Stimulated activated memory B cell treated with anti-CD40 and anti-IgM and Interleukin-4, amounts not matched to agents 10 μg/mL and 1 μg/mL and 100 μg/mL, for 72 hours (primary cell): Measurements from ENCODE around the gene F8A2.
"Not testable (repeated sequence)": the region's sequence is repeated elsewhere in the genome, so short reads cannot be mapped to it uniquely, and the experiment has no call there.

ENCODE experiments used
- ATAC-seq: fragments of 150-1000 bp; cut with Tn5 transposase; 2 replicates; pipeline ENCODE4 v1.10.0; 2021
- H3K27ac Mint-ChIP-seq: one replicate; pipeline ENCODE4 v1.8.0; 2022; ENCODE audit warnings: mild to moderate bottlenecking, mixed read lengths
- H3K27me3 Mint-ChIP-seq: one replicate; pipeline ENCODE4 v1.8.0; 2022; ENCODE audit warnings: mixed read lengths
- H3K36me3 Mint-ChIP-seq: one replicate; pipeline ENCODE4 v1.8.0; 2022; ENCODE audit warnings: mixed read lengths
- H3K4me1 Mint-ChIP-seq: one replicate; pipeline ENCODE4 v1.8.0; 2022; ENCODE audit warnings: mixed read lengths
- H3K4me3 Mint-ChIP-seq: one replicate; pipeline ENCODE4 v1.8.0; 2022; ENCODE audit warnings: mild to moderate bottlenecking, moderate library complexity, mixed read lengths
- H3K9me3 Mint-ChIP-seq: one replicate; pipeline ENCODE4 v1.8.0; 2022; ENCODE audit warnings: mixed read lengths

F8A2 gene

DNA sequence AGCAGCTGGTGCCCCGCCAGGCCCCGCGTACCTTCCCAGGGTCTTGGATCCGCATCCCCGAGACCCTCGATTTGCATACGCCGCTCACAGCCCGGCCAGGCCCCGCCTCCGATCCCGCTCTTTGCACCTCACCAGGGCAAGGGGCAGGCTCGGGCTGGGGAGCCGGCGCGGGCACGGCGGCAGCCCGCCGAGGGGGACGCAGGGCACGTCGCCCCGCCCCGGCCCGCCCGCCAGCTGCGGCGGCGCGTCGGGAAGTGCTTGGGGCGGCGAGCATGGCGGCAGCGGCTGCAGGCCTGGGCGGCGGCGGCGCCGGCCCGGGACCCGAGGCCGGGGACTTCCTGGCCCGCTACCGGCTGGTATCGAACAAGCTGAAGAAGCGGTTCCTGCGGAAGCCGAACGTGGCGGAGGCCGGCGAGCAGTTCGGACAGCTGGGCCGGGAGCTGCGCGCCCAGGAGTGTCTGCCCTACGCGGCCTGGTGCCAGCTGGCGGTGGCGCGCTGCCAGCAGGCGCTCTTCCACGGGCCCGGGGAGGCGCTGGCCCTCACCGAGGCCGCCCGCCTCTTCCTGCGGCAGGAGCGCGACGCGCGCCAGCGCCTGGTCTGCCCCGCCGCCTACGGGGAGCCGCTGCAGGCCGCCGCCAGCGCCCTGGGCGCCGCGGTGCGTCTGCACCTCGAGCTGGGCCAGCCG, at the start of gene F8A2:
F8A2 (plus strand) TSS at position 253 of the 686 bp plus-strand sequence; CDS start at position 273, 20 bp downstream.
- H3K9me3 Mint-ChIP-seq, H3K36me3 Mint-ChIP-seq, H3K27me3 Mint-ChIP-seq, H3K4me3 Mint-ChIP-seq, H3K4me1 Mint-ChIP-seq, H3K27ac Mint-ChIP-seq: not testable (repeated sequence)
- ATAC-seq = peak; percentile 94

DNA sequence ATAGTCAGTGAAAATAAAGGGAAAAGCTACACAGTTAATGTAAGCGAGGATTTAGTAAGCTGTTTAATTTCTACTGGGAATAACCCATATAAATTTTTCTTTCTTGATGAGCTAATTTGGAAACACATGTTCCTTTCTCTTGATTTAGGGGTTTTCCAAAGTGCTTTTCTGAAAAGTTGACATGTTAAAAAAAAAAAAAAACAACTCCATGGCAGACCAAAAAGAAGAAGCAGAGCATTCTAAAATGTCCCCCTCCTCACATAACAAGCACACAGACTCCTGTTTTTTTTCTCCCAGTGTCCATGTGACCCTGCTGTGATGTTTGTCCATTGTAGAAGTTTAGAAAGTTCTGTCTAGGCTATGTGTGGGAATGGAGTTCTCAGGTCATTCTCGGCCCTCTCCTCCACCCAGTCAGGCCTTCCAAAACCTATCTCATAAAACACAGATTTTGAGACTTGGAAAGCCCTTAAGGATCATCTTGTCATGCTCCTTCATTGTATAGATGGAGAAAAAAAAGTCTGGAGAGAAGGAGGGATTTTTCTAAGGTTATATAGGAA, 48.3 kb upstream of the F8A2 start:
- ATAC-seq = no peak
- H3K27me3 Mint-ChIP-seq = no peaks in the 10 kb centered on the region
- no peak overlapping the region for H3K27ac Mint-ChIP-seq
- H3K4me3 Mint-ChIP-seq = no peak overlapping the region
- H3K9me3 Mint-ChIP-seq = no peaks in the 10 kb centered on the region
- no peaks in the 10 kb centered on the region for H3K36me3 Mint-ChIP-seq
- H3K4me1 Mint-ChIP-seq = no peaks in the 10 kb centered on the region

DNA sequence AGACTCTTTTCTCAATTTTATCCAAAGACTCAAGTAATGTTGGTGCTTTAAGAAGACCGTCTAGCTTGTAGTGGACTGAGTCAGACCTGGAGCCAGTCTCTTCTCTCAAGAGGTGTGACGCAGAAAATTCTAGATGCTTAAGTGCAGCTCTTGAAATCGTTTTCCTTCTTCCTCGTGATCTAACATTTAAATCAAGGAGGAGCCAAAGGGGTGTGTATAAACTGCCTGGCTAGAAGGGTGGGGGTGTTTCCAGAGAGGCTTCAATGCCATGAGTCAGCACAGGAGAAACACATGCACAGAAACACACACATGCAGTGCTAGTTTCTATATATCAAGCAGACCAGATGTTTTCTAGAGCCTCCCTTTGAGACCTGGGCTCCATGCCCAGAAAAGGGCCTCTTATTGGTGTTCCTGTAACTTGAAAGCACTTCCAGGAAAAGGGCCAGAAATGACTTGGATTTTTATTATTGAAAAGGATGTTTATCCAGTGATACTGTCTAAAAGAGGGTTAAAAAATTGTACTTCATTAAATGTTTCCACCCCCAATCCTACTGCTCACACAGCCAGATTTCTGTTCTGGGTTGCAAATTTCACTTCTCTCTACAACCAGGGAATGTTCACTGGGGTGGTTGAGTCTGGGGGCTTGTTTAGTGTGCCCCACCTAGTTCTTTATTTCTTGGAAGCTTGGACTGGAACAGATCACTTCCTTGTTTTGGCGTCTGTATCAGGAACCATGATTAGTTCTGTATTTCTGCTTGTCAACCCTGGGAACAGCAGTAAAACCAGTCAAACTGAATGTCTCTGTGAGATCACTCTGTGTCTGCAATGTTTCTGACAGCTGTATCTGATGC, 47.2 kb upstream of the F8A2 start, which contains the start of gene CLIC2:
CLIC2 (minus strand) TSS at position 129 of the 851 bp plus-strand sequence. CDS start 187 bp downstream, outside the sequence.
- Mint-ChIP-seq H3K36me3 (no peaks in the 10 kb centered on the region), H3K4me3 (no peak within 1 kb of the TSS), H3K4me1 (no peaks in the 10 kb centered on the region), H3K27me3 (no peaks in the 10 kb centered on the region), H3K27ac (no peak within 1 kb of the TSS), H3K9me3 (no peaks in the 10 kb centered on the region)
- ATAC-seq = no peak

DNA sequence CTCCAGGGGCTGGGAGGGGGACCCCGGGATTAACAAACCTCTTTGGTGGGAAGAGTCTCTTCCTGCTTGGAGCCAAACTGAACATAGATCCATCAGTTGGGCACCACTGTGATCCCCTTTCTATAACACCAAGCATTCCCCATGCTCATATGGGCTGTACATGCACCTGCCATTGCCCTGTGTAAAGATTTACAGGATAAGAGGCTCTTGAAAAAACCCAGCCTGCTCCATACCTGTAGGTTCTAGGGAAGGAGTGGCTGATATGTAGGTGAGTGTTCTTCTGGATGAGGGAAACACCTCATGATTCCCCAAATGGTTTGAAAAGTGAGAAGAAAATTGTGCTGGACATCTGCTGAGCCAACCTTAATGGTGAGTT, 46.6 kb upstream of the F8A2 start:
- not testable (repeated sequence) for H3K4me1 Mint-ChIP-seq, H3K9me3 Mint-ChIP-seq, H3K36me3 Mint-ChIP-seq, H3K27me3 Mint-ChIP-seq, H3K4me3 Mint-ChIP-seq, ATAC-seq, H3K27ac Mint-ChIP-seq

GRCh38 chrX:155345689-155346088, 36.2 kb upstream of the F8A2 start:
- not testable (repeated sequence) for H3K36me3 Mint-ChIP-seq, H3K27ac Mint-ChIP-seq, H3K4me3 Mint-ChIP-seq, ATAC-seq, H3K9me3 Mint-ChIP-seq, H3K27me3 Mint-ChIP-seq, H3K4me1 Mint-ChIP-seq

- not testable (repeated sequence) for H3K27me3 Mint-ChIP-seq, H3K36me3 Mint-ChIP-seq, H3K4me3 Mint-ChIP-seq, H3K9me3 Mint-ChIP-seq, H3K4me1 Mint-ChIP-seq, ATAC-seq, H3K27ac Mint-ChIP-seq
These were observed 32.4 kb upstream of the F8A2 start for GRCh38 chrX:155349448-155349847.

DNA sequence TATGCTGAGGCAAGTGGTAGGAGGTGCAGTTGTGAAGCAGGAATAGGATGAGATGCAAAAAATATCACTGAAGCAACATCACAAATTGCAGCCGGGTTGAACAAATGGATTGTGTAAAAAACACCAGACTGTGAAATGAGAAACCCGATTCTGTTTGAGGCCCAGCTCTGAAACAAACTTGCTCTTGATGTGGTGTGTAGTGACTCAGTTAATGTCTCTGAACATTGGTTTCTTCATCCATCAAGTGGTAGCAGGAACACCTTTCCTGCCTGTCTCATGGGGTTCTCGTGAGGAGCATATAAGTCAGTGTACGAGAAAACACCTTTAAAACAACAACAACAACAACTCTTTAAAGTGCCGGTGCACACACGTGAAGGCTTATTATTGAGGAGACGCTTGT, 18.2 kb upstream of the F8A2 start:
- H3K27me3 Mint-ChIP-seq, H3K9me3 Mint-ChIP-seq, H3K4me1 Mint-ChIP-seq, H3K27ac Mint-ChIP-seq, H3K36me3 Mint-ChIP-seq, H3K4me3 Mint-ChIP-seq, ATAC-seq: not testable (repeated sequence)

DNA sequence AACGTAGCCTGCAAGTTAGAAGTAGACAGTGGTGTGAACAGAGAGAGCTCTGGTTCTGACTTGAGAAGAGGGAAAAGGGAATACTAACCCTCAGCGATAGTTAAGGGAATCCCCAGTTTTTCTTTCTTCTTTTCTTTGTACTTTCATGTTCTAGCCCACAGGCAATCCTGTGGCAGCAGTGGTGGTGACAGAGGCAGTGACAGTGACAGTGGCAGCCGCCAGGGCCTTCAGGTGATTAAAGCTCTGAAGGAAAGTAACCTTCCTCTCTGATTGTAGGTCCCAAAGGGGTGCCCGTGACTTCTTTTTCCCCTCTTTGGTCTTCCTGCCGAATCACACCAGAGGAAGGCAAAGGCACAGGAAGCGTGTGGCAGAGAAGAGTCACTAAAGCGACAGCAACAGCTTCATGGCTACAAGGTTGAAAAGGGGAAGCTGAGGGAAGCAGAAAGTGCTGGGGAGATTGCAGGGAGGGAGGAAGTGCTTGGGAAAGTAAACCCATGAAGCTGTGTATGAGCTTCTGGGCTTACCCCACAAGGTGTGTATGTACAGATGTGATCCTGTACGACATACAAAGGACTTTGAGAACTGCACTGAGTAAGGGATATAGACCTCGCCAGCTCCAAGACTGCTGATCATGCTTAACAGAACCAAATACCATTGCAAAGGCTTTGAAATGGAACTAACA, 8.0 kb upstream of the F8A2 start:
- peak; percentile 65 for ATAC-seq
- not testable (repeated sequence) for H3K27me3 Mint-ChIP-seq, H3K4me3 Mint-ChIP-seq, H3K9me3 Mint-ChIP-seq, H3K36me3 Mint-ChIP-seq, H3K4me1 Mint-ChIP-seq, H3K27ac Mint-ChIP-seq

DNA sequence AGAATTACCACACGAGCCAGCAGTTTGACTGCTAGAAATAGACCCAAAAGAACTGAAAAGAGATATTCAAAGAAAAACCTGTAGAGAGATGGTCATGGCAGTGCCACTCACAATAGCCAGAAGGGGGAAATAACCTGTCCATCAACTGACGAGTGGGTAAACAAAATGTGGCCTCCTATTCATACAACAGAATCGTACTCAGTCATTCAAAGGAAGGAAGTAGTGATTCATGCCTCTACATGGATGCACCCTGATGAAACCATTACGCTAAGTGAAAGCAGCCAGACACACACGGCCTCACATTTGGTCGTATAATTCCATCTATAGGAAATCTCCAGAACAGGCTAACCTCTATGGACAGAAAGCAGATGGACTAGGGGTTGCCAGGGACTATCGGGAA, 2.1 kb upstream of the F8A2 start:
- not testable (repeated sequence) for H3K27me3 Mint-ChIP-seq, ATAC-seq, H3K36me3 Mint-ChIP-seq, H3K27ac Mint-ChIP-seq, H3K9me3 Mint-ChIP-seq, H3K4me1 Mint-ChIP-seq, H3K4me3 Mint-ChIP-seq

- H3K9me3 Mint-ChIP-seq, H3K4me1 Mint-ChIP-seq, H3K27ac Mint-ChIP-seq, H3K27me3 Mint-ChIP-seq, H3K4me3 Mint-ChIP-seq, H3K36me3 Mint-ChIP-seq: not testable (repeated sequence)
- peak; percentile 75 for ATAC-seq
These were observed 653 bp downstream of the F8A2 start for GRCh38 chrX:155382529-155382967.

- H3K27me3 Mint-ChIP-seq = no peaks in the 10 kb centered on the region
- no peak overlapping the region for H3K4me3 Mint-ChIP-seq
- H3K4me1 Mint-ChIP-seq = peaks cover 21% of the 10 kb centered on the region
- H3K27ac Mint-ChIP-seq = no peak overlapping the region
- no peaks in the 10 kb centered on the region for H3K9me3 Mint-ChIP-seq
- peaks cover 14% of the 10 kb centered on the region for H3K36me3 Mint-ChIP-seq
- ATAC-seq = no peak
These were observed 7.7 kb downstream of the F8A2 start for GRCh38 chrX:155389634-155390033.

GRCh38 chrX:155394747-155395276, 12.9 kb downstream of the F8A2 start:
- ATAC-seq, H3K4me1 Mint-ChIP-seq, H3K4me3 Mint-ChIP-seq, H3K27me3 Mint-ChIP-seq, H3K9me3 Mint-ChIP-seq, H3K27ac Mint-ChIP-seq: not testable (repeated sequence)
- H3K36me3 Mint-ChIP-seq = peaks cover 21% of the 10 kb centered on the region

DNA sequence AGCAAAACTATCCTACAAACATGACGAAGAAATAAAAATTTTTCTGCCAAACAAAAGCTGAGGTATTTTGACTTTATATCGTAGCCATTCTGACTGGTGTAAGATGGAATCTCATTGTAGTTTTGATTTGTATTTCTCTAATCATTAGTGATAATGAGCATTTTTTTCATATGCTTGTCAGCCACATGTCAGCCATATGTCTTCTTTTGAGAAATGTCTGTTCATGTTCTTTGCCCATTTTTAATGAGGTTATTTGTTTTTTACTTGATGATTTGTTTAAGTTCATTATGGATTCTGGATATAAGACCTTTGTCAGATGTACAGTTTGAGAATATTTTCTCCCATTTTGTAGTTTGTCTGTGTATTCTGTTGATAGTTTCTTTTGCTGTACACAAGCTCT, 24.5 kb downstream of the F8A2 start:
- peaks cover 6% of the 10 kb centered on the region for H3K36me3 Mint-ChIP-seq
- no peak for ATAC-seq
- H3K9me3 Mint-ChIP-seq = peaks cover 3% of the 10 kb centered on the region
- no peaks in the 10 kb centered on the region for H3K4me1 Mint-ChIP-seq
- H3K27me3 Mint-ChIP-seq = no peaks in the 10 kb centered on the region
- no peak overlapping the region for H3K4me3 Mint-ChIP-seq
- no peak overlapping the region for H3K27ac Mint-ChIP-seq

DNA sequence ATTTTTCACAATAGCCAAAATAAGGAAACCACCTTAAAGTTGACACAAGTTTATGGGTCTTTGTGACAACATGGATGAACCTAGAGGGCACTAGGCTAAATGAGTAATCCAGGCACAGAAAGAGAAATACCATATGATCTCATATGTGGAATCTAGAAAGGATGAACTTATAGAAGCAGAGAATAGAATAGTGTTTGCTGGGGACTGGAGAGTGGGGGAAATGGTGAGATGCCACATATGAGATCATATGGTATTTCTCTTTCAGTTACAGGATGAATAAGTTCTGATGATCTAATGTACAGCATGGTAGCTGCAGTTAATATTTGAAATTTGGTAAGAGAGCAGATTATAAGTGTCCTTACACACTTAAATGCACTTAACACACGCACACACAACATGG, 35.9 kb downstream of the F8A2 start:
- Mint-ChIP-seq H3K27ac (no peak overlapping the region), H3K27me3 (no peaks in the 10 kb centered on the region), H3K36me3 (no peaks in the 10 kb centered on the region), H3K4me1 (no peaks in the 10 kb centered on the region), H3K4me3 (no peak overlapping the region), H3K9me3 (no peaks in the 10 kb centered on the region)
- no peak for ATAC-seq
